Gastrocnemius medialis (tissue), 4 donors: ENCODE results near the gene MANEA.

Experiments
- POLR2A ChIP-seq, 2 donors: fragments of 450-650 bp; IDR thresholded peaks; one replicate each; pipeline ENCODE4 v1.6.1; 2017; ENCODE audit warnings: antibody characterized with exemption in 2 of 2, mild to moderate bottlenecking in 2 of 2, moderate library complexity in 2 of 2
- TF ChIP-seq, protein P1 (sequence below), 5 experiments: fragments of 450-650 bp in 3 of 5; fragments of 200-600 bp in 2 of 5; sonication (generic) in 2 of 5; IDR thresholded peaks in 4 of 5; conservative IDR thresholded peaks in 1 of 5; 1 replicate in 4 of 5; 2 replicates in 1 of 5; pipeline ENCODE4 v1.5.1; 2016 to 2019; ENCODE audit warnings: antibody characterized with exemption in 5 of 5, mild to moderate bottlenecking in 3 of 5, moderate library complexity in 3 of 5

- TF ChIP-seq, protein P1, sequence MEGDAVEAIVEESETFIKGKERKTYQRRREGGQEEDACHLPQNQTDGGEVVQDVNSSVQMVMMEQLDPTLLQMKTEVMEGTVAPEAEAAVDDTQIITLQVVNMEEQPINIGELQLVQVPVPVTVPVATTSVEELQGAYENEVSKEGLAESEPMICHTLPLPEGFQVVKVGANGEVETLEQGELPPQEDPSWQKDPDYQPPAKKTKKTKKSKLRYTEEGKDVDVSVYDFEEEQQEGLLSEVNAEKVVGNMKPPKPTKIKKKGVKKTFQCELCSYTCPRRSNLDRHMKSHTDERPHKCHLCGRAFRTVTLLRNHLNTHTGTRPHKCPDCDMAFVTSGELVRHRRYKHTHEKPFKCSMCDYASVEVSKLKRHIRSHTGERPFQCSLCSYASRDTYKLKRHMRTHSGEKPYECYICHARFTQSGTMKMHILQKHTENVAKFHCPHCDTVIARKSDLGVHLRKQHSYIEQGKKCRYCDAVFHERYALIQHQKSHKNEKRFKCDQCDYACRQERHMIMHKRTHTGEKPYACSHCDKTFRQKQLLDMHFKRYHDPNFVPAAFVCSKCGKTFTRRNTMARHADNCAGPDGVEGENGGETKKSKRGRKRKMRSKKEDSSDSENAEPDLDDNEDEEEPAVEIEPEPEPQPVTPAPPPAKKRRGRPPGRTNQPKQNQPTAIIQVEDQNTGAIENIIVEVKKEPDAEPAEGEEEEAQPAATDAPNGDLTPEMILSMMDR (IDR thresholded peaks at IDR 0.05 in 4 of 5, conservative IDR thresholded peaks at IDR 0.05 in 1 of 5): no peak
- TF ChIP-seq POLR2A (IDR thresholded peaks at IDR 0.05): no peak
Measured at GRCh38 chr6:95553880-95554279, 23.5 kb upstream of the MANEA start.
